SK-N-SH (cell line): ENCODE measurements around the gene CGGBP1. TPM values are rescaled to one million over a fixed set of nuclear protein-coding genes. Genes with fewer than 3 reads are reported as not detected.
A peak's percentile ranks its signal among the peaks of the same experiment; 100 is the strongest.

ENCODE experiments used
- CTCF ChIA-PET: fragments of 300-600, 350-600 bp; formaldehyde crosslinking; extraction: SDS; loops from one replicate; lab custom pipeline; 2021; lab: Yijun Ruan, JAX
- POLR2A ChIA-PET: fragments of 350-600 bp; sonication (Branson Sonifier 250); formaldehyde crosslinking; extraction: SDS; loops from one replicate; lab custom pipeline; 2020; ENCODE audit warnings: antibody characterized with exemption, inconsistent platforms; lab: Yijun Ruan, JAX
- DNase-seq: peaks from one replicate; pipeline ENCODE4 v3.0.0; 2012
- H2AFZ ChIP-seq: fragments of 200-600 bp; sonication (generic); 2 replicates; pipeline ENCODE4 v1.8.1; 2016; ENCODE audit warnings: antibody characterized with exemption, mild to moderate bottlenecking, low read depth
- H3F3A ChIP-seq: fragments of 200-600 bp; sonication (generic); replicated peaks from 2 replicates; pipeline ENCODE3; 2016; ENCODE audit warnings: antibody characterized with exemption, mild to moderate bottlenecking; ENCODE audit not compliant: insufficient read depth
- H3K27ac ChIP-seq, 2 experiments: fragments of 200-500 bp in 1 of 2; fragments of 200-600 bp in 1 of 2; sonication (Bioruptor generic) in 1 of 2; sonication (generic), shearing (Covaris generic) in 1 of 2; 2 replicates each; pipeline versions ENCODE4 v1.5.1 to v1.6.1; 2014 to 2016; ENCODE audit warnings: low read depth in 2 of 2, inconsistent platforms in 1 of 2, low read length in 1 of 2, mild to moderate bottlenecking in 1 of 2, mixed read lengths in 1 of 2
- H3K27me3 ChIP-seq: fragments of 200-600 bp; sonication (generic), shearing (Covaris generic); 2 replicates; pipeline ENCODE4 v1.6.1; 2016; ENCODE audit warnings: mixed run types; ENCODE audit not compliant: insufficient read depth
- H3K36me3 ChIP-seq, 2 experiments: fragments of 200-500 bp in 1 of 2; fragments of 200-600 bp in 1 of 2; sonication (Bioruptor generic) in 1 of 2; sonication (generic) in 1 of 2; replicated peaks in 1 of 2; 2 replicates each; pipeline versions ENCODE3 to v1.5.1; 2014 to 2016; ENCODE audit warnings: low read length in 1 of 2, mild to moderate bottlenecking in 1 of 2; ENCODE audit not compliant: insufficient read depth in 2 of 2, control insufficient read depth in 1 of 2
- H3K4me1 ChIP-seq, 2 experiments: fragments of 200-500 bp in 1 of 2; fragments of 200-600 bp in 1 of 2; sonication (Bioruptor generic) in 1 of 2; sonication (generic), shearing (Covaris generic) in 1 of 2; 2 replicates each; pipeline versions ENCODE4 v1.5.1 to v1.6.1; 2014 to 2016; ENCODE audit warnings: low read depth in 1 of 2, low read length in 1 of 2, mixed run types in 1 of 2; ENCODE audit not compliant: insufficient read depth in 2 of 2, control insufficient read depth in 1 of 2
- H3K4me2 ChIP-seq: fragments of 200-600 bp; sonication (generic), shearing (Covaris generic); 2 replicates; pipeline ENCODE4 v1.6.1; 2017; ENCODE audit warnings: mixed run types
- H3K4me3 ChIP-seq, 2 experiments: fragments of 200-500 bp in 1 of 2; fragments of 200-600 bp in 1 of 2; sonication (Bioruptor generic) in 1 of 2; sonication (generic), shearing (Covaris generic) in 1 of 2; 2 replicates each; pipeline versions ENCODE4 v1.5.1 to v1.8.1; 2014 to 2016; ENCODE audit warnings: low read depth in 2 of 2, inconsistent platforms in 1 of 2, low read length in 1 of 2, mild to moderate bottlenecking in 1 of 2, mixed read lengths in 1 of 2, moderate library complexity in 1 of 2
- H3K79me2 ChIP-seq: fragments of 200-600 bp; sonication (generic); 2 replicates; pipeline ENCODE4 v1.8.1; 2017; ENCODE audit warnings: mild to moderate bottlenecking; ENCODE audit not compliant: insufficient read depth
- H3K9ac ChIP-seq: fragments of 200-600 bp; sonication (generic); 2 replicates; pipeline ENCODE4 v1.6.1; 2017; ENCODE audit warnings: mixed run types
- H3K9me2 ChIP-seq: fragments of 200-600 bp; sonication (generic); 2 replicates; pipeline ENCODE4 v1.6.1; 2017; ENCODE audit warnings: mixed run types
- H3K9me3 ChIP-seq: fragments of 200-600 bp; sonication (generic); 2 replicates; pipeline ENCODE4 v1.6.1; 2017; ENCODE audit warnings: mixed run types, mild to moderate bottlenecking, moderate library complexity
- H4K20me1 ChIP-seq: fragments of 200-600 bp; sonication (generic); 2 replicates; pipeline ENCODE4 v1.6.1; 2017; ENCODE audit warnings: mild to moderate bottlenecking, mixed run types; ENCODE audit not compliant: insufficient read depth
- EZH2phosphoT487 ChIP-seq: fragments of 200-600 bp; sonication (generic); IDR thresholded peaks from 2 replicates; pipeline ENCODE4 v1.6.1; 2017; ENCODE audit warnings: low read depth, mixed run types, mild to moderate bottlenecking, antibody characterized with exemption, moderate library complexity, borderline replicate concordance
- FOXJ3 ChIP-seq: sonication (generic); formaldehyde crosslinking; IDR thresholded peaks from 2 replicates; pipeline ENCODE4 v1.5.1; 2020; ENCODE audit warnings: mild to moderate bottlenecking, missing genetic modification reagents
- GABPA ChIP-seq: IDR thresholded peaks from 2 replicates; pipeline ENCODE4 v1.4.0; 2012; ENCODE audit warnings: low read depth, mild to moderate bottlenecking
- GATA2 ChIP-seq: sonication (generic); formaldehyde crosslinking; IDR thresholded peaks from 2 replicates; pipeline ENCODE4 v1.5.0; 2020; ENCODE audit warnings: mild to moderate bottlenecking, missing genetic modification reagents
- MEF2A ChIP-seq: IDR thresholded peaks from 2 replicates; pipeline ENCODE4 v1.4.0; 2012; ENCODE audit warnings: low read depth, borderline replicate concordance
- MXI1 ChIP-seq: IDR thresholded peaks from 2 replicates; pipeline ENCODE4 v1.6.1; 2012; ENCODE audit warnings: mild to moderate bottlenecking, low read depth, low read length, improper control_type of control experiment
- NFIC ChIP-seq: IDR thresholded peaks from 2 replicates; pipeline ENCODE4 v1.4.0; 2012; ENCODE audit warnings: borderline replicate concordance
- RAD21 ChIP-seq: IDR thresholded peaks from 2 replicates; pipeline ENCODE4 v1.6.1; 2012; ENCODE audit warnings: mild to moderate bottlenecking, low read length
- RCOR1 ChIP-seq: fragments of 150-350 bp; IDR thresholded peaks from 2 replicates; pipeline ENCODE4 v1.6.1; 2017; ENCODE audit warnings: antibody characterized with exemption, low read length
- RFX5 ChIP-seq: IDR thresholded peaks from 2 replicates; pipeline ENCODE4 v1.6.1; 2012; ENCODE audit warnings: mild to moderate bottlenecking, improper control_type of control experiment, low read length
- SIN3A ChIP-seq: IDR thresholded peaks from 2 replicates; pipeline ENCODE4 v1.6.1; 2012; ENCODE audit warnings: low read depth, mild to moderate bottlenecking, low read length, moderate library complexity, borderline replicate concordance
- SMC3 ChIP-seq: IDR thresholded peaks from 2 replicates; pipeline ENCODE4 v1.6.1; 2012; ENCODE audit warnings: low read depth, low read length, improper control_type of control experiment
- TCF12 ChIP-seq: IDR thresholded peaks from 2 replicates; pipeline ENCODE4 v1.4.0; 2012
- TEAD4 ChIP-seq: IDR thresholded peaks from 2 replicates; pipeline ENCODE4 v1.4.0; 2012; ENCODE audit warnings: mild to moderate bottlenecking, borderline replicate concordance; ENCODE audit not compliant: insufficient read depth
- WGBS: methylation state at CpG from one replicate; pipeline ENCODE4 v1.1.6; 2017; ENCODE audit warnings: low lambda C conversion rate; 5-methylcytosine and 5-hydroxymethylcytosine counted together
- polyA plus RNA-seq, 3 experiments: library from polyadenylated mRNA; depleted of rRNA; stranded (reverse); fragments of >200 nt; gene quantifications; 2 replicates each; pipeline ENCODE4 v1.2.3, GENCODE V29; 2012
- TF ChIP-seq, protein P1 (sequence below): fragments of 200-600 bp; sonication (generic); IDR thresholded peaks from 2 replicates; pipeline ENCODE4 v1.6.1; 2017; ENCODE audit warnings: antibody characterized with exemption, mild to moderate bottlenecking, moderate library complexity
- TF ChIP-seq, protein P2 (sequence below): IDR thresholded peaks from 2 replicates; pipeline ENCODE4 v1.6.1; 2012; ENCODE audit warnings: mild to moderate bottlenecking, low read depth, low read length, moderate library complexity
- TF ChIP-seq, protein P3 (sequence below): IDR thresholded peaks from 2 replicates; pipeline ENCODE4 v1.4.0; 2012; ENCODE audit warnings: low read depth, borderline replicate concordance
- TF ChIP-seq, protein P4 (sequence below): fragments of 150-350 bp; IDR thresholded peaks from 2 replicates; pipeline ENCODE4 v1.6.1; 2016; ENCODE audit warnings: mild to moderate bottlenecking, low read depth, low read length
- TF ChIP-seq, protein P5 (sequence below): IDR thresholded peaks from 2 replicates; pipeline ENCODE4 v1.4.0; 2012; ENCODE audit warnings: low read depth
- TF ChIP-seq, protein P6 (sequence below): IDR thresholded peaks from 2 replicates; pipeline ENCODE4; 2012

The CGGBP1 gene, protein sequence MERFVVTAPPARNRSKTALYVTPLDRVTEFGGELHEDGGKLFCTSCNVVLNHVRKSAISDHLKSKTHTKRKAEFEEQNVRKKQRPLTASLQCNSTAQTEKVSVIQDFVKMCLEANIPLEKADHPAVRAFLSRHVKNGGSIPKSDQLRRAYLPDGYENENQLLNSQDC
- polyA plus RNA-seq (2012; rRNA removed): 34.5 and 38.3 TPM in 2 replicates
- 34.9 and 38.4 TPM in 2 replicates for polyA plus RNA-seq (2012; cell fraction: cytosol; rRNA removed)
- polyA plus RNA-seq (2012; cell fraction: nucleus; rRNA removed): 65.5 and 68.7 TPM in 2 replicates

DNA sequence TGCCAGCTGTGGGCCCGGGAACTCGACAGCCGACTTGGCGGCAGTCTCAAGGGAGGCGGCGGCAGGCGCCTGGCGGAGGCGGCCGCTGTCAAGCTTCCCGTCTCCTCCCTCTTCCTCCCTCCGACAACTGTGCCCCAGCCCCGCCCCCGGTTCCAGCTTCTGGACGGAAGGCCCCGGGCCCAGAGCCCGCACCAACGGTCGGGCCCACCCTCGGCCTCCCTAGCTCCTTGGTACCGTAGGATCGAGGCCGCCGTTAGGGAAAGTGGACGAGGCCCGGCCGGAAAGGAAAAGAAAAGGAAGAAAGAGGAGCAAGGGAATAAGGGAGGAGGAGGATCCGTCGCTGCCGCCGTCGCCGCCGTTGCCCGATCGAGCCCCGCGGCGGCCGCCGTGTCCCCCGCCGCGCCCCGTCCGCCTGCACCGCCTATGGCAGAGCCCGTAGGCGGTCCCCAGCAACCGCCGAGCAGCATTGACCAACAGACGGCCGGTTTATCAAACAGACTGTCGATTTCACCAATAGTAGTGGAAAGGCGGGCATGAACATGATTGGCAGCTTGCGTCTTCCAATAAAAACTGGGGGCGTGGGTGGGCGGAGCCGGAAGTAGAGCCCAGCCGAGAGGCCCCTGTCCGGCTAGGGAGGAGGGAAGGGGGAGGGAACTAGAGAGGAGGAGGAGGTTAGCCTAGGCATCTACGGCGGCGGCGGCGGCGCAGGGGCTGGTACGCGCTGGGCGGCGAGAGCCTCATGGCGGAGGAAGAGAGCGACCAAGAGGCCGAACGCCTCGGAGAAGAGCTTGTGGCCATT lies at the start of gene CGGBP1, which contains the start of gene ZNF654:
TSS of gene CGGBP1 (minus strand) at position 425 of the 799 bp plus-strand sequence. CDS start 3,029 bp downstream, outside the sequence.
TSS of gene ZNF654 (plus strand) at position 675 of the 799 bp plus-strand sequence. CDS start at position 740, 65 bp downstream.
- WGBS: under 1% methylated on average over 64 of the region's 76 CpGs
- ChIA-PET CTCF (interaction anchor here (0.6 to 1.2 kb wide), 3 partner anchors 31 to 65 kb away, joined by 3 to 7 read pairs (median 5); no protein-coding TSS in a partner anchor), POLR2A (interaction anchor here (0.7 to 1.8 kb wide), 5 partner anchors 9 to 117 kb away, joined by 3 to 17 read pairs (median 3); partner anchors contain the start of gene C3orf38)
- Histone ChIP-seq H3K27ac (peak within 1 kb of the TSS; percentile 91 to 98), H3K4me1 (peaks cover 7 to 16% of the 10 kb centered on the region in 2 experiments; a peak in 2 of 4 replicates), H3F3A (no peaks in the 10 kb centered on the region), H3K9me2 (no peaks in the 10 kb centered on the region), H3K4me2 (peak within 1 kb of the TSS; percentile 87), H3K36me3 (peaks cover 28 to 37% of the 10 kb centered on the region in 2 experiments), H3K9me3 (no peaks in the 10 kb centered on the region), H3K9ac (peak within 1 kb of the TSS; percentile 87), H3K27me3 (no peaks in the 10 kb centered on the region), H2AFZ (peak within 1 kb of the TSS; percentile 76), H3K79me2 (peaks cover 84% of the 10 kb centered on the region), H4K20me1 (peaks cover 33% of the 10 kb centered on the region), H3K4me3 (peak within 1 kb of the TSS; percentile 93 to 95)
- DNase-seq: peak; percentile 97
- TF ChIP-seq, protein P1, sequence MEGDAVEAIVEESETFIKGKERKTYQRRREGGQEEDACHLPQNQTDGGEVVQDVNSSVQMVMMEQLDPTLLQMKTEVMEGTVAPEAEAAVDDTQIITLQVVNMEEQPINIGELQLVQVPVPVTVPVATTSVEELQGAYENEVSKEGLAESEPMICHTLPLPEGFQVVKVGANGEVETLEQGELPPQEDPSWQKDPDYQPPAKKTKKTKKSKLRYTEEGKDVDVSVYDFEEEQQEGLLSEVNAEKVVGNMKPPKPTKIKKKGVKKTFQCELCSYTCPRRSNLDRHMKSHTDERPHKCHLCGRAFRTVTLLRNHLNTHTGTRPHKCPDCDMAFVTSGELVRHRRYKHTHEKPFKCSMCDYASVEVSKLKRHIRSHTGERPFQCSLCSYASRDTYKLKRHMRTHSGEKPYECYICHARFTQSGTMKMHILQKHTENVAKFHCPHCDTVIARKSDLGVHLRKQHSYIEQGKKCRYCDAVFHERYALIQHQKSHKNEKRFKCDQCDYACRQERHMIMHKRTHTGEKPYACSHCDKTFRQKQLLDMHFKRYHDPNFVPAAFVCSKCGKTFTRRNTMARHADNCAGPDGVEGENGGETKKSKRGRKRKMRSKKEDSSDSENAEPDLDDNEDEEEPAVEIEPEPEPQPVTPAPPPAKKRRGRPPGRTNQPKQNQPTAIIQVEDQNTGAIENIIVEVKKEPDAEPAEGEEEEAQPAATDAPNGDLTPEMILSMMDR: no peak
- TF ChIP-seq TCF12: no peak
- TF ChIP-seq, protein P2, sequence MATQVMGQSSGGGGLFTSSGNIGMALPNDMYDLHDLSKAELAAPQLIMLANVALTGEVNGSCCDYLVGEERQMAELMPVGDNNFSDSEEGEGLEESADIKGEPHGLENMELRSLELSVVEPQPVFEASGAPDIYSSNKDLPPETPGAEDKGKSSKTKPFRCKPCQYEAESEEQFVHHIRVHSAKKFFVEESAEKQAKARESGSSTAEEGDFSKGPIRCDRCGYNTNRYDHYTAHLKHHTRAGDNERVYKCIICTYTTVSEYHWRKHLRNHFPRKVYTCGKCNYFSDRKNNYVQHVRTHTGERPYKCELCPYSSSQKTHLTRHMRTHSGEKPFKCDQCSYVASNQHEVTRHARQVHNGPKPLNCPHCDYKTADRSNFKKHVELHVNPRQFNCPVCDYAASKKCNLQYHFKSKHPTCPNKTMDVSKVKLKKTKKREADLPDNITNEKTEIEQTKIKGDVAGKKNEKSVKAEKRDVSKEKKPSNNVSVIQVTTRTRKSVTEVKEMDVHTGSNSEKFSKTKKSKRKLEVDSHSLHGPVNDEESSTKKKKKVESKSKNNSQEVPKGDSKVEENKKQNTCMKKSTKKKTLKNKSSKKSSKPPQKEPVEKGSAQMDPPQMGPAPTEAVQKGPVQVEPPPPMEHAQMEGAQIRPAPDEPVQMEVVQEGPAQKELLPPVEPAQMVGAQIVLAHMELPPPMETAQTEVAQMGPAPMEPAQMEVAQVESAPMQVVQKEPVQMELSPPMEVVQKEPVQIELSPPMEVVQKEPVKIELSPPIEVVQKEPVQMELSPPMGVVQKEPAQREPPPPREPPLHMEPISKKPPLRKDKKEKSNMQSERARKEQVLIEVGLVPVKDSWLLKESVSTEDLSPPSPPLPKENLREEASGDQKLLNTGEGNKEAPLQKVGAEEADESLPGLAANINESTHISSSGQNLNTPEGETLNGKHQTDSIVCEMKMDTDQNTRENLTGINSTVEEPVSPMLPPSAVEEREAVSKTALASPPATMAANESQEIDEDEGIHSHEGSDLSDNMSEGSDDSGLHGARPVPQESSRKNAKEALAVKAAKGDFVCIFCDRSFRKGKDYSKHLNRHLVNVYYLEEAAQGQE: no peak
- TF ChIP-seq GABPA: peak; percentile 88
- TF ChIP-seq, protein P3, sequence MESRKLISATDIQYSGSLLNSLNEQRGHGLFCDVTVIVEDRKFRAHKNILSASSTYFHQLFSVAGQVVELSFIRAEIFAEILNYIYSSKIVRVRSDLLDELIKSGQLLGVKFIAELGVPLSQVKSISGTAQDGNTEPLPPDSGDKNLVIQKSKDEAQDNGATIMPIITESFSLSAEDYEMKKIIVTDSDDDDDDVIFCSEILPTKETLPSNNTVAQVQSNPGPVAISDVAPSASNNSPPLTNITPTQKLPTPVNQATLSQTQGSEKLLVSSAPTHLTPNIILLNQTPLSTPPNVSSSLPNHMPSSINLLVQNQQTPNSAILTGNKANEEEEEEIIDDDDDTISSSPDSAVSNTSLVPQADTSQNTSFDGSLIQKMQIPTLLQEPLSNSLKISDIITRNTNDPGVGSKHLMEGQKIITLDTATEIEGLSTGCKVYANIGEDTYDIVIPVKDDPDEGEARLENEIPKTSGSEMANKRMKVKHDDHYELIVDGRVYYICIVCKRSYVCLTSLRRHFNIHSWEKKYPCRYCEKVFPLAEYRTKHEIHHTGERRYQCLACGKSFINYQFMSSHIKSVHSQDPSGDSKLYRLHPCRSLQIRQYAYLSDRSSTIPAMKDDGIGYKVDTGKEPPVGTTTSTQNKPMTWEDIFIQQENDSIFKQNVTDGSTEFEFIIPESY: 0 out of 2 replicates have a peak, but pooled peaks have one; percentile 28
- no peak for TF ChIP-seq GATA2
- peak; percentile 82; the same call in 1 of the 2 replicates for TF ChIP-seq SIN3A
- TF ChIP-seq, protein P4, sequence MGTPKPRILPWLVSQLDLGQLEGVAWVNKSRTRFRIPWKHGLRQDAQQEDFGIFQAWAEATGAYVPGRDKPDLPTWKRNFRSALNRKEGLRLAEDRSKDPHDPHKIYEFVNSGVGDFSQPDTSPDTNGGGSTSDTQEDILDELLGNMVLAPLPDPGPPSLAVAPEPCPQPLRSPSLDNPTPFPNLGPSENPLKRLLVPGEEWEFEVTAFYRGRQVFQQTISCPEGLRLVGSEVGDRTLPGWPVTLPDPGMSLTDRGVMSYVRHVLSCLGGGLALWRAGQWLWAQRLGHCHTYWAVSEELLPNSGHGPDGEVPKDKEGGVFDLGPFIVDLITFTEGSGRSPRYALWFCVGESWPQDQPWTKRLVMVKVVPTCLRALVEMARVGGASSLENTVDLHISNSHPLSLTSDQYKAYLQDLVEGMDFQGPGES: peak; percentile 97
- TF ChIP-seq RAD21: no peak
- no peak for TF ChIP-seq TEAD4
- peak; percentile 48 for TF ChIP-seq MXI1
- no peak for TF ChIP-seq RCOR1
- no peak for TF ChIP-seq EZH2phosphoT487
- no peak for TF ChIP-seq MEF2A
- no peak for TF ChIP-seq NFIC
- TF ChIP-seq SMC3: no peak
- TF ChIP-seq RFX5: no peak
- no peak for TF ChIP-seq FOXJ3
- TF ChIP-seq, protein P5, sequence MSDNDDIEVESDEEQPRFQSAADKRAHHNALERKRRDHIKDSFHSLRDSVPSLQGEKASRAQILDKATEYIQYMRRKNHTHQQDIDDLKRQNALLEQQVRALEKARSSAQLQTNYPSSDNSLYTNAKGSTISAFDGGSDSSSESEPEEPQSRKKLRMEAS: 0 out of 2 replicates have a peak, but pooled peaks have one; percentile 5
- TF ChIP-seq, protein P6, sequence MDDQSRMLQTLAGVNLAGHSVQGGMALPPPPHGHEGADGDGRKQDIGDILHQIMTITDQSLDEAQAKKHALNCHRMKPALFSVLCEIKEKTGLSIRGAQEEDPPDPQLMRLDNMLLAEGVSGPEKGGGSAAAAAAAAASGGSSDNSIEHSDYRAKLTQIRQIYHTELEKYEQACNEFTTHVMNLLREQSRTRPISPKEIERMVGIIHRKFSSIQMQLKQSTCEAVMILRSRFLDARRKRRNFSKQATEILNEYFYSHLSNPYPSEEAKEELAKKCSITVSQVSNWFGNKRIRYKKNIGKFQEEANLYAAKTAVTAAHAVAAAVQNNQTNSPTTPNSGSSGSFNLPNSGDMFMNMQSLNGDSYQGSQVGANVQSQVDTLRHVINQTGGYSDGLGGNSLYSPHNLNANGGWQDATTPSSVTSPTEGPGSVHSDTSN: peak; percentile 100
